HepG2 (cell line): ENCODE measurements around the gene YAP1. TPM values are rescaled to one million over a fixed set of nuclear protein-coding genes. Genes with fewer than 3 reads are reported as not detected.

ENCODE experiments used
- BRD4 ChIP-seq: sonication (generic); formaldehyde crosslinking; IDR thresholded peaks from 2 replicates; pipeline ENCODE4 v1.4.0; 2020; ENCODE audit warnings: missing genetic modification reagents
- ELF1 ChIP-seq: sonication (generic); formaldehyde crosslinking; IDR thresholded peaks from 2 replicates; pipeline ENCODE4 v1.4.0; 2020; ENCODE audit warnings: missing genetic modification reagents
- FOXA1 ChIP-seq, 2 experiments: fragments of 450-650 bp in 1 of 2; sonication (generic) in 1 of 2; formaldehyde crosslinking in 1 of 2; IDR thresholded peaks; 2 replicates each; pipeline versions ENCODE4 v1.4.0 to v1.6.1; 2016 to 2020; ENCODE audit warnings: missing genetic modification reagents in 1 of 2
- HOXA3 ChIP-seq: sonication (generic); formaldehyde crosslinking; IDR thresholded peaks from 2 replicates; pipeline ENCODE4 v1.5.0; 2020; ENCODE audit warnings: missing genetic modification reagents
- IKZF4 ChIP-seq: sonication (generic); formaldehyde crosslinking; IDR thresholded peaks from 2 replicates; pipeline ENCODE4 v1.5.1; 2020; ENCODE audit warnings: borderline replicate concordance, mild to moderate bottlenecking, low read depth, missing genetic modification reagents; ENCODE audit errors: not compliant biosample characterization
- JUN ChIP-seq: sonication (generic); formaldehyde crosslinking; IDR thresholded peaks from 2 replicates; pipeline ENCODE4 v1.4.0; 2020; ENCODE audit warnings: mild to moderate bottlenecking, missing genetic modification reagents
- LCORL ChIP-seq, 2 experiments: fragments of 450-650 bp in 1 of 2; sonication (generic) in 1 of 2; formaldehyde crosslinking in 1 of 2; IDR thresholded peaks; 2 replicates each; pipeline versions ENCODE4 v1.5.0 to v1.6.1; 2017 to 2020; ENCODE audit warnings: antibody characterized with exemption in 1 of 2, missing genetic modification reagents in 1 of 2
- MAFF ChIP-seq: IDR thresholded peaks from 2 replicates; pipeline ENCODE4 v1.6.1; 2011; ENCODE audit warnings: low read depth, low read length, improper control_type of control experiment
- MAFK ChIP-seq, 2 experiments: IDR thresholded peaks in 1 of 2; conservative IDR thresholded peaks in 1 of 2; 2 replicates each; pipeline ENCODE4 v1.6.1; 2011; ENCODE audit warnings: improper control_type of control experiment in 2 of 2, low read length in 2 of 2
- MTA3 ChIP-seq: sonication (generic); formaldehyde crosslinking; IDR thresholded peaks from 2 replicates; pipeline ENCODE4 v1.4.0; 2020; ENCODE audit warnings: missing genetic modification reagents
- NCOA2 ChIP-seq: sonication (generic); formaldehyde crosslinking; IDR thresholded peaks from 2 replicates; pipeline ENCODE4 v1.8.0; 2022; ENCODE audit warnings: inconsistent platforms
- PRDM10 ChIP-seq: sonication (generic); formaldehyde crosslinking; IDR thresholded peaks from 2 replicates; pipeline ENCODE4 v1.4.0; 2020; ENCODE audit warnings: low read depth, missing genetic modification reagents
- RBM22 ChIP-seq: fragments of 200-400 bp; formaldehyde crosslinking; optimal IDR thresholded peaks from 2 replicates; pipeline ENCODE3; 2017; ENCODE audit warnings: mild to moderate bottlenecking, low read length, moderate library complexity
- ZMYM3 ChIP-seq: sonication (generic); formaldehyde crosslinking; IDR thresholded peaks from 2 replicates; pipeline ENCODE4 v1.5.1; 2020; ENCODE audit warnings: mild to moderate bottlenecking, missing genetic modification reagents
- ZNF12 ChIP-seq: sonication (generic); formaldehyde crosslinking; IDR thresholded peaks from 2 replicates; pipeline ENCODE4 v1.5.0; 2020; ENCODE audit warnings: missing genetic modification reagents
- ZNF383 ChIP-seq: sonication (generic); formaldehyde crosslinking; IDR thresholded peaks from 2 replicates; pipeline ENCODE4 v1.4.0; 2020; ENCODE audit warnings: missing genetic modification reagents, mild to moderate bottlenecking, borderline replicate concordance
- ZNF556 ChIP-seq: sonication (generic); formaldehyde crosslinking; IDR thresholded peaks from 2 replicates; pipeline ENCODE4 v1.4.0; 2020; ENCODE audit warnings: mild to moderate bottlenecking, missing genetic modification reagents, borderline replicate concordance
- ZNF776 ChIP-seq: sonication (generic); formaldehyde crosslinking; IDR thresholded peaks from 2 replicates; pipeline ENCODE4 v1.4.0; 2020; ENCODE audit warnings: mild to moderate bottlenecking, missing genetic modification reagents
- ZNF839 ChIP-seq: sonication (generic); formaldehyde crosslinking; IDR thresholded peaks from 2 replicates; pipeline ENCODE4 v1.4.0; 2020; ENCODE audit warnings: missing genetic modification reagents, mild to moderate bottlenecking, borderline replicate concordance
- polyA plus RNA-seq, 8 experiments: library from polyadenylated mRNA; depleted of rRNA in 3 of 8; stranded (reverse) in 7 of 8; unstranded in 1 of 8; fragments of >200 nt; fragmentation: Illumina TruSeq in 4 of 8; extraction: Trizol in 4 of 8; gene quantifications; 2 replicates each; pipeline versions ENCODE4 v1.2.1 to v1.2.3, GENCODE V29; 2011 to 2016; ENCODE audit warnings: low read depth in 4 of 8, missing spikeins in 1 of 8, mixed read lengths in 1 of 8; ENCODE audit not compliant: insufficient read depth in 1 of 8
- total RNA-seq, 5 experiments: library from RNA; depleted of rRNA; stranded (reverse); fragments of >200 nt; fragmentation: Illumina TruSeq; extraction: Trizol; gene quantifications; 2 replicates each; pipeline ENCODE4 v1.2.3, GENCODE V29; 2016; ENCODE audit warnings: low read depth in 1 of 5
- TF ChIP-seq, protein P1 (sequence below): sonication (generic); formaldehyde crosslinking; IDR thresholded peaks from 2 replicates; pipeline ENCODE4 v1.8.0; 2022; ENCODE audit warnings: mild to moderate bottlenecking, missing genetic modification reagents; ENCODE audit not compliant: insufficient replicate concordance
- TF ChIP-seq, protein P2 (sequence below): IDR thresholded peaks from 2 replicates; pipeline ENCODE4 v1.6.1; 2016; ENCODE audit warnings: mild to moderate bottlenecking

Gene YAP1
- total and polyA plus RNA-seq, 2 of the 13 experiments (the other 11 are each of a cell fraction or from before 2014, with no cell fraction given) = 59.5 to 91.0 TPM

DNA sequence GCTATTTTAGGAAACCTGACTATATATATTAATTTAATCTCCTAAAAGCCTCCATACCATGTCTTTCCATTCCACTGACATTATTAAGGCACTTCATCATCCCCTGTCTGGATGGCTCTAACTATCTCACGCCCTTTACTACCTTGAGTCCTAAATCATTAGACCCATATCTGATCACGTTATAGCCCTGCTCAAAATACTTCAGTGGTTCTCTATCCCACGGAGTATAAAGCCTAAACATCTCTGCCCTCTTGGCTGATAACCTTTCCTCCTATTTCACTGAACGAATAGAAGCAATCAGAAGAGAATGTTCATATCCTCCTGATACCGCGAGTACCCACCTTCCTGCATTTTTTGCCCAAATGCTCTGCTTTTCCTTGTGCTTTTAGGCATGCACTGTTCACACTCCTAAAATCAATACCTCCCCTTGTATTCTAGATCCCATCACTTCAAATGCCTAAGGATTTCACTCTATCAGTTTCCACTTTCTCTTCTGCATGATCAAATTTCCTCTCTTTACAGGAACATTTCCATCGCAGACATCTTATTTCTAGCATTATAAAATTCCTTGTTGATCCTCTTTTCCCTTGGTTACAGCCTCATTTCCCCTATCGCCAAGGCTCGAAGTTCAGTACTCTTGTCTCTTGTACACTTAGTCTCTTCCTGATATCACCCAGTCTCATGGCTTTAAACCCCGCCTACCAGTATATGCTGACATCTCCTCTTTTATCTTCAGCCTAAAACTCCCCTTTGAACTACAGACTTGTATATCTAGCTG, 162.0 kb downstream of the YAP1 start (continued):
- TF ChIP-seq ZNF556 (CRISPR knock-in tag) (peak; percentile 51; the same call in 1 of the 2 replicates), ZNF12 (CRISPR knock-in tag) (no peak), PRDM10 (CRISPR knock-in tag) (peak; percentile 21; the same call in 1 of the 2 replicates), MTA3 (CRISPR knock-in tag) (no peak), ZNF383 (CRISPR knock-in tag) (0 out of 2 replicates have a peak, but pooled peaks have one; percentile 54), NCOA2 (CRISPR knock-in tag) (peak; percentile 49; the same call in 1 of the 2 replicates), FOXA1 (IDR thresholded peaks at IDR 0.05) (no peak), FOXA1 (CRISPR knock-in tag; IDR thresholded peaks at IDR 0.05) (0 out of 2 replicates have a peak, but pooled peaks have one; percentile 17), IKZF4 (CRISPR knock-in tag) (no peak), ZNF839 (CRISPR knock-in tag) (no peak), JUN (CRISPR knock-in tag) (no peak), ELF1 (CRISPR knock-in tag) (peak; percentile 49; the same call in 1 of the 2 replicates), LCORL (IDR thresholded peaks at IDR 0.05) (0 out of 2 replicates have a peak, but pooled peaks have one; percentile 32), LCORL (CRISPR knock-in tag; IDR thresholded peaks at IDR 0.05) (peak; percentile 47; the same call in 1 of the 2 replicates), HOXA3 (peak; percentile 26; the same call in 1 of the 2 replicates), MAFF (peak; percentile 60; the same call in 1 of the 2 replicates), MAFK (conservative IDR thresholded peaks at IDR 0.05 in 1 of 2, IDR thresholded peaks at IDR 0.05 in 1 of 2; ENCODE audit: low read length in 2 of 2) (peak; percentile 74 to 86), RBM22 (no peak), BRD4 (CRISPR knock-in tag) (no peak), ZNF776 (CRISPR knock-in tag) (no peak), ZMYM3 (CRISPR knock-in tag) (no peak)
- TF ChIP-seq, protein P1, sequence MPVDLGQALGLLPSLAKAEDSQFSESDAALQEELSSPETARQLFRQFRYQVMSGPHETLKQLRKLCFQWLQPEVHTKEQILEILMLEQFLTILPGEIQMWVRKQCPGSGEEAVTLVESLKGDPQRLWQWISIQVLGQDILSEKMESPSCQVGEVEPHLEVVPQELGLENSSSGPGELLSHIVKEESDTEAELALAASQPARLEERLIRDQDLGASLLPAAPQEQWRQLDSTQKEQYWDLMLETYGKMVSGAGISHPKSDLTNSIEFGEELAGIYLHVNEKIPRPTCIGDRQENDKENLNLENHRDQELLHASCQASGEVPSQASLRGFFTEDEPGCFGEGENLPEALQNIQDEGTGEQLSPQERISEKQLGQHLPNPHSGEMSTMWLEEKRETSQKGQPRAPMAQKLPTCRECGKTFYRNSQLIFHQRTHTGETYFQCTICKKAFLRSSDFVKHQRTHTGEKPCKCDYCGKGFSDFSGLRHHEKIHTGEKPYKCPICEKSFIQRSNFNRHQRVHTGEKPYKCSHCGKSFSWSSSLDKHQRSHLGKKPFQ = peak; percentile 82
- TF ChIP-seq, protein P2, sequence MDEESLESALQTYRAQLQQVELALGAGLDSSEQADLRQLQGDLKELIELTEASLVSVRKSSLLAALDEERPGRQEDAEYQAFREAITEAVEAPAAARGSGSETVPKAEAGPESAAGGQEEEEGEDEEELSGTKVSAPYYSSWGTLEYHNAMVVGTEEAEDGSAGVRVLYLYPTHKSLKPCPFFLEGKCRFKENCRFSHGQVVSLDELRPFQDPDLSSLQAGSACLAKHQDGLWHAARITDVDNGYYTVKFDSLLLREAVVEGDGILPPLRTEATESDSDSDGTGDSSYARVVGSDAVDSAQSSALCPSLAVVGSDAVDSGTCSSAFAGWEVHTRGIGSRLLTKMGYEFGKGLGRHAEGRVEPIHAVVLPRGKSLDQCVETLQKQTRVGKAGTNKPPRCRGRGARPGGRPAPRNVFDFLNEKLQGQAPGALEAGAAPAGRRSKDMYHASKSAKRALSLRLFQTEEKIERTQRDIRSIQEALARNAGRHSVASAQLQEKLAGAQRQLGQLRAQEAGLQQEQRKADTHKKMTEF = 0 out of 2 replicates have a peak, but pooled peaks have one; percentile 34
